Activated naive CD8-positive, alpha-beta T cell treated with anti-CD3 and anti-CD28 coated beads for 36 hours (primary cell): ENCODE results near the gene EPHA1. TPM values are rescaled to one million over a fixed set of nuclear protein-coding genes. Genes with fewer than 3 reads are reported as not detected.

Experiments used
- DNase-seq: peaks from one replicate; pipeline ENCODE4 v3.0.0; 2021
- H3K27ac Mint-ChIP-seq: one replicate; pipeline ENCODE4 v1.8.0; 2022; ENCODE audit warnings: mild to moderate bottlenecking, moderate library complexity, mixed read lengths
- H3K27me3 Mint-ChIP-seq: one replicate; pipeline ENCODE4 v1.8.0; 2022; ENCODE audit warnings: mild to moderate bottlenecking, mixed read lengths
- H3K36me3 Mint-ChIP-seq: one replicate; pipeline ENCODE4 v1.8.0; 2021; ENCODE audit warnings: mild to moderate bottlenecking, mixed read lengths
- H3K4me1 Mint-ChIP-seq: one replicate; pipeline ENCODE4 v1.8.0; 2021; ENCODE audit warnings: mixed read lengths
- H3K4me3 Mint-ChIP-seq: one replicate; pipeline ENCODE4 v1.8.0; 2022; ENCODE audit warnings: mild to moderate bottlenecking, moderate library complexity, mixed read lengths
- H3K9me3 Mint-ChIP-seq: one replicate; pipeline ENCODE4 v1.8.0; 2022; ENCODE audit warnings: mixed read lengths
- total RNA-seq, 2 experiments: library from RNA; stranded (reverse); gene quantifications; one replicate each; pipeline ENCODE4 v1.2.3, GENCODE V29; 2021

EPHA1 gene
- total RNA-seq, 2 experiments from 2014 or later: 2.3 to 3.4 TPM

- no peak overlapping the region for H3K4me3 Mint-ChIP-seq
- peaks cover 20% of the 10 kb centered on the region for H3K4me1 Mint-ChIP-seq
- H3K27ac Mint-ChIP-seq: no peak overlapping the region
- DNase-seq: no peak
- peaks cover 3% of the 10 kb centered on the region for H3K36me3 Mint-ChIP-seq
- peaks cover 7% of the 10 kb centered on the region for H3K27me3 Mint-ChIP-seq
- no peaks in the 10 kb centered on the region for H3K9me3 Mint-ChIP-seq
Observed at GRCh38 chr7:143368387-143368786, 40.3 kb downstream of the EPHA1 start.

GRCh38 chr7:143367972-143368371 is 40.7 kb downstream of the EPHA1 start:
- Mint-ChIP-seq H3K36me3 (peaks cover 3% of the 10 kb centered on the region), H3K27me3 (peaks cover 11% of the 10 kb centered on the region), H3K27ac (no peak overlapping the region), H3K9me3 (no peaks in the 10 kb centered on the region), H3K4me3 (no peak overlapping the region), H3K4me1 (peaks cover 17% of the 10 kb centered on the region)
- no peak for DNase-seq

GRCh38 chr7:143363016-143363937 is 45.4 kb downstream of the EPHA1 start:
- Mint-ChIP-seq H3K4me1 (no peaks in the 10 kb centered on the region), H3K36me3 (no peaks in the 10 kb centered on the region), H3K4me3 (peak overlapping the region; percentile 62), H3K27me3 (peaks cover 15% of the 10 kb centered on the region), H3K27ac (no peak overlapping the region), H3K9me3 (no peaks in the 10 kb centered on the region)
- no peak for DNase-seq

GRCh38 chr7:143362131-143363015 is 46.3 kb downstream of the EPHA1 start, which contains the start of gene FAM131B:
Gene FAM131B (minus strand): TSS chr7:143362713. CDS start chr7:143362603, 110 bp downstream.
- DNase-seq: peak; percentile 43
- Mint-ChIP-seq H3K4me1 (no peaks in the 10 kb centered on the region), H3K4me3 (peak within 1 kb of the TSS; percentile 87), H3K36me3 (no peaks in the 10 kb centered on the region), H3K9me3 (no peaks in the 10 kb centered on the region), H3K27me3 (peaks cover 15% of the 10 kb centered on the region), H3K27ac (no peak within 1 kb of the TSS)

GRCh38 chr7:143361552-143362130 is 47.0 kb downstream of the EPHA1 start:
- H3K4me3 Mint-ChIP-seq: peak overlapping the region; percentile 87
- no peak overlapping the region for H3K27ac Mint-ChIP-seq
- H3K27me3 Mint-ChIP-seq: peaks cover 15% of the 10 kb centered on the region
- H3K9me3 Mint-ChIP-seq: no peaks in the 10 kb centered on the region
- H3K36me3 Mint-ChIP-seq: no peaks in the 10 kb centered on the region
- H3K4me1 Mint-ChIP-seq: no peaks in the 10 kb centered on the region
- DNase-seq: no peak

- no peaks in the 10 kb centered on the region for H3K9me3 Mint-ChIP-seq
- H3K27me3 Mint-ChIP-seq: peaks cover 15% of the 10 kb centered on the region
- peak overlapping the region; percentile 64 for H3K4me3 Mint-ChIP-seq
- H3K4me1 Mint-ChIP-seq: no peaks in the 10 kb centered on the region
- H3K36me3 Mint-ChIP-seq: no peaks in the 10 kb centered on the region
- H3K27ac Mint-ChIP-seq: no peak overlapping the region
- DNase-seq: no peak
Observed at GRCh38 chr7:143360788-143361551, 47.7 kb downstream of the EPHA1 start.

GRCh38 chr7:143359771-143360353 is 48.8 kb downstream of the EPHA1 start:
- Mint-ChIP-seq H3K9me3 (no peaks in the 10 kb centered on the region), H3K27me3 (peaks cover 15% of the 10 kb centered on the region), H3K27ac (no peak overlapping the region), H3K4me3 (no peak overlapping the region), H3K4me1 (no peaks in the 10 kb centered on the region), H3K36me3 (no peaks in the 10 kb centered on the region)
- DNase-seq: no peak

GRCh38 chr7:143358626-143359025 is 50.0 kb downstream of the EPHA1 start:
- Mint-ChIP-seq H3K27me3 (peaks cover 11% of the 10 kb centered on the region), H3K4me1 (peaks cover 4% of the 10 kb centered on the region), H3K4me3 (no peak overlapping the region), H3K36me3 (no peaks in the 10 kb centered on the region), H3K27ac (no peak overlapping the region), H3K9me3 (no peaks in the 10 kb centered on the region)
- no peak for DNase-seq

- Mint-ChIP-seq H3K9me3 (no peaks in the 10 kb centered on the region), H3K4me1 (peaks cover 4% of the 10 kb centered on the region)
- no peak for DNase-seq
Observed at GRCh38 chr7:143356414-143357050, 52.1 kb downstream of the EPHA1 start.

GRCh38 chr7:143355450-143356385 is 52.9 kb downstream of the EPHA1 start:
- H3K36me3 Mint-ChIP-seq: no peaks in the 10 kb centered on the region
- no peaks in the 10 kb centered on the region for H3K9me3 Mint-ChIP-seq
- H3K4me1 Mint-ChIP-seq: peaks cover 6% of the 10 kb centered on the region
- no peak for DNase-seq
- no peak overlapping the region for H3K27ac Mint-ChIP-seq
- no peak overlapping the region for H3K4me3 Mint-ChIP-seq
- no peaks in the 10 kb centered on the region for H3K27me3 Mint-ChIP-seq

More at GRCh38 chr7:143356414-143357050, 52.1 kb downstream of the EPHA1 start:
- no peak overlapping the region for H3K27ac Mint-ChIP-seq
- H3K4me3 Mint-ChIP-seq: no peak overlapping the region
- peaks cover 4% of the 10 kb centered on the region for H3K27me3 Mint-ChIP-seq
- no peaks in the 10 kb centered on the region for H3K36me3 Mint-ChIP-seq

- DNase-seq: no peak
- H3K4me1 Mint-ChIP-seq: peaks cover 6% of the 10 kb centered on the region
- no peaks in the 10 kb centered on the region for H3K9me3 Mint-ChIP-seq
- no peak overlapping the region for H3K4me3 Mint-ChIP-seq
- no peak overlapping the region for H3K27ac Mint-ChIP-seq
- H3K36me3 Mint-ChIP-seq: no peaks in the 10 kb centered on the region
- H3K27me3 Mint-ChIP-seq: no peaks in the 10 kb centered on the region
Observed at GRCh38 chr7:143354965-143355364, 53.7 kb downstream of the EPHA1 start.

- H3K4me3 Mint-ChIP-seq: no peak overlapping the region
- peaks cover 6% of the 10 kb centered on the region for H3K4me1 Mint-ChIP-seq
- H3K27ac Mint-ChIP-seq: peak overlapping the region; percentile 55
- H3K36me3 Mint-ChIP-seq: no peaks in the 10 kb centered on the region
- H3K27me3 Mint-ChIP-seq: no peaks in the 10 kb centered on the region
- no peak for DNase-seq
- H3K9me3 Mint-ChIP-seq: no peaks in the 10 kb centered on the region
Observed at GRCh38 chr7:143354376-143354775, 54.3 kb downstream of the EPHA1 start.

GRCh38 chr7:143352531-143353002 is 56.1 kb downstream of the EPHA1 start:
- no peaks in the 10 kb centered on the region for H3K27me3 Mint-ChIP-seq
- H3K4me3 Mint-ChIP-seq: no peak overlapping the region
- DNase-seq: no peak
- no peaks in the 10 kb centered on the region for H3K36me3 Mint-ChIP-seq
- H3K9me3 Mint-ChIP-seq: no peaks in the 10 kb centered on the region
- peaks cover 6% of the 10 kb centered on the region for H3K4me1 Mint-ChIP-seq
- H3K27ac Mint-ChIP-seq: no peak overlapping the region
